Activated CD8-positive, alpha-beta memory T cell treated with anti-CD3 and anti-CD28 coated beads, Interleukin-2, amount 50 U/mL, for 48 hours (primary cell): ENCODE measurements around the gene CEACAM3.

Source experiments
- DNase-seq: peaks from one replicate; pipeline ENCODE4 v3.0.0-alpha.2; 2020

Gene CEACAM3

GRCh38 chr19:41847351-41848105 lies 51.1 kb downstream of the CEACAM3 start:
- DNase-seq, result no peak

GRCh38 chr19:41848666-41849065 lies 52.3 kb downstream of the CEACAM3 start:
- DNase-seq, result no peak

GRCh38 chr19:41849067-41849466 lies 52.7 kb downstream of the CEACAM3 start:
- DNase-seq, result no peak

- DNase-seq, result no peak
Observed at GRCh38 chr19:41850381-41850780, 54.0 kb downstream of the CEACAM3 start.

- no peak for DNase-seq
Observed at GRCh38 chr19:41851456-41851855, 55.1 kb downstream of the CEACAM3 start.

GRCh38 chr19:41853344-41853743 lies 57.0 kb downstream of the CEACAM3 start:
- no peak for DNase-seq

GRCh38 chr19:41853768-41854167 lies 57.4 kb downstream of the CEACAM3 start:
- DNase-seq, result no peak

GRCh38 chr19:41859213-41859617 lies 62.8 kb downstream of the CEACAM3 start:
- DNase-seq, result no peak

GRCh38 chr19:41859618-41860418 lies 63.4 kb downstream of the CEACAM3 start, which contains the start of gene RPS19:
Gene RPS19 (plus strand): TSS chr19:41860255. CDS start chr19:41860775, 520 bp downstream.
- DNase-seq, result peak; percentile 99

- DNase-seq, result no peak
Observed at GRCh38 chr19:41860419-41861115, 64.2 kb downstream of the CEACAM3 start.
